GM03348 (cell line): Measurements from ENCODE around the gene MED12L.

Source experiments
- DNase-seq: peaks from one replicate; pipeline ENCODE4 v3.0.0; 2012; ENCODE audit warnings: low spot score

MED12L gene

DNA sequence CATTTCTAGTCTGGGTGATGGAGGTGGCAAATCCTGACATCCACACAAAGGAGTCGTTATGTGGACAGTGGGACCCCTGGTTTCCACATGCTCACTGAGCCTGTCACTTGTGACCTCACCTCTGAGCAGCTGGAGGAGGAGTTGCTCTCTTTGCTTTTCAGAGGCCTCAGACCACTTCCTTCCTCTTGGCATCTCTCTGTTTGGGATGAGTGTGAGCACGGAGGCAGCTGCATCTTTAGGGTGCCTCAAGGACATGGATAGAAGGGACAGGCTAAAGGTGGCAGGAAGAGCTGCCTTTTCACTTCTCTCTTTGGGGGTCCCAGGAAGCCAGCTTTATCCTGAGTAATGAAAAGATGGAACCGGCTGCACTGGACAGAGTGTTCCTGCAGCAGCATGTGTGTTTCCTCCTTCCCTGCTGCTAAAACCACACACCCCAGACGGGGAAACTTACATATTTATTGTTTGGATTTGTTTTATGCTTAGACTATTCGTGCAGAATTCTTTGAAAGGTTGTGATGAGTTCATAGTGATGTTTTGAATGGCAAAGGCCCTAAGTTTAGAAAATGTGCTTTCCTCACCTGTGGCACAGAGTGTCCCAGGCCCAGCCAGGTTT, 85.8 kb downstream of the MED12L start:
- DNase-seq, result no peak

GRCh38 chr3:151174351-151174750, 88.9 kb downstream of the MED12L start:
- DNase-seq, result no peak

GRCh38 chr3:151175952-151176351, 90.5 kb downstream of the MED12L start:
- no peak for DNase-seq

- DNase-seq, result no peak
Measured at GRCh38 chr3:151178208-151178845, 92.9 kb downstream of the MED12L start.

DNA sequence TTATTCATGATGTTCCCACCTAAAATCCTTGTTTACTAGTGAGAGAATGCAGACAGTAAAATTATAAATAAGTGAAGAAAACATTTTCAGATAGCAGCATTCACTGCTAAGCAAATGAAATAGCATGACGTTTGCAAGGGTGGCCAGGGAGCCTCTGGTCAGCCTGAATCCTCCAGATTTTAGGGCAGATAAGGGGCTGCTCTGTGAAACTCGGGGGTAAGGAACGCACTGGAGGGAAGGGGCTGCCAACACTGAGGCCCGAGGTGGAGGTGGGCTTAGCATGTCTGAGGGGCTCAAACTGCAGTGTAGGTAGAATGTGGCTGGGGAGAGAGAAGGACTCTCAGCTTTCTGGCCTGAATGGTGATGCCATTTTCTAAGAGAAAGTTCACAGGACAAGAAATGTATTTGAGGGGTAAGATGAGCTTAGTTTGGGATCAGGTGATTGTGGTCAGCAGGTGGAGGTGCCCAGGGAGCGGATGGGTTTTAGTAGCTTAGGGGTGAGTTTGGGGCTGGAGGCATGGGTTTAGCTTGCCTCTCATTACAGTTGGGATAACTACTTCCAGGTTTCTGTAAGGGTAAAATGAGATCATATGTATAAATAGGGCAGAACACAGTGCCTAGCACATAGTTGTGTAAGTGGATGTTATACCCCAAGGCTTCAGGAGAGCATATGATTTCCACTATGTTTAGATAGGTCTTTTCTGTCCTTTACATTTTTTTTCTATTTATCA, 97.0 kb downstream of the MED12L start:
- DNase-seq, result no peak

- no peak for DNase-seq
Measured at GRCh38 chr3:151183265-151183671, 97.8 kb downstream of the MED12L start.

GRCh38 chr3:151191095-151191494, 105.6 kb downstream of the MED12L start:
- no peak for DNase-seq

DNA sequence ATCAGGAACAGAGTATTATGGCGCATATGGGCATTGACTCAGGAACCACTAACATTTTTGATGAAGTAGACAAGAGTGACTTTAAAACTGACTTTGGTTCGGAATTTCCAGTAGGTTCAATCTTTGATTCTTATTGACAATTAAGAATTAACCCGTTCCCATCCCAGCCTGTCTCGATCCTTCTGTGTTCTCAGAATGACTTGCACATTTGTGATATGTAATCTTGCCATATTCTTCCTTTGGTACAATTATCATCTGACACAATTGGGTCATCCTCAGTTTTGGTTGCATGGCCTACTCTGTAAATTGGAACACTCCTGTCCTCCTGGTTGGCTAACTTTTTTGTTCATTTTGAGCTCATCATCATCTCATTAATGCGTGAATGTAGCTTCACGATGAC, 107.1 kb downstream of the MED12L start:
- DNase-seq, result no peak

DNA sequence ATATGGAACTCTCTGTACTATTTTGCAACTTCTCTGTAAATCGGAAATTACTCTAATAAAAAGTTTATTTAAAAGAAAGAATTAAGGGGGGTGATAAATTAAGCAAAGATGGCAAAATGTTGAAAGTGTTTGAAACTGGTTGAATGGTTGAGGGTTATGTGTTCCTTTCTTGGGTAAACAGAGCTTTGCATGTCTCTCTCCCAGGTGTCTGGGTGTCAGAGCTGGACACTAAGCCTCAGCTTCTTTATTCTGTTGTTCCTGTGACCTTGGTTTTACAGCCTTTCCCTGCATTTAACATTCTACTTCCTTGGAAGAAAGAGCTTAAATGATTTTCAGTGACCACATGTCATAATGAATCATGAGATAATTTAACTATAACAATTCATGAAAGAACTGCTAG, 110.4 kb downstream of the MED12L start:
- no peak for DNase-seq

DNA sequence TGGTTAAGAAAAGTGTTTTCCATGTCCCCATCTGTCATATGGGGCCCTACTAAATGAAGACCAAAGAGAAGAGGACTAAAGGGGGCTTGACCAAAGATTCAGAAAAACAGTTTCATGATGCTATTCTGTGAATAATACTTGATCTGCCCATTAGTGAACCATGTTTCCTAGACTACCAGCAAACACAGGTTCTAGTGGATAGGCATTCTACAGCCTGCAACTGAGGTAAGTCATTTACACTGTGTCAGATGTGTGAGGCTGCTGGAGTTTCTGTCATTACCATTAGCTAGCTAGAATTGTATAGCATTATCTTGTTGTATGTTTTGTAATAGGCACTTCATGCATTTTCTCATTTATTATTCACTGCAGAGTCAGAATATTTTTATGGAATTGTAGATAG, 111.0 kb downstream of the MED12L start:
- DNase-seq, result no peak

- DNase-seq, result no peak
Measured at GRCh38 chr3:151197228-151197627, 111.8 kb downstream of the MED12L start.

DNA sequence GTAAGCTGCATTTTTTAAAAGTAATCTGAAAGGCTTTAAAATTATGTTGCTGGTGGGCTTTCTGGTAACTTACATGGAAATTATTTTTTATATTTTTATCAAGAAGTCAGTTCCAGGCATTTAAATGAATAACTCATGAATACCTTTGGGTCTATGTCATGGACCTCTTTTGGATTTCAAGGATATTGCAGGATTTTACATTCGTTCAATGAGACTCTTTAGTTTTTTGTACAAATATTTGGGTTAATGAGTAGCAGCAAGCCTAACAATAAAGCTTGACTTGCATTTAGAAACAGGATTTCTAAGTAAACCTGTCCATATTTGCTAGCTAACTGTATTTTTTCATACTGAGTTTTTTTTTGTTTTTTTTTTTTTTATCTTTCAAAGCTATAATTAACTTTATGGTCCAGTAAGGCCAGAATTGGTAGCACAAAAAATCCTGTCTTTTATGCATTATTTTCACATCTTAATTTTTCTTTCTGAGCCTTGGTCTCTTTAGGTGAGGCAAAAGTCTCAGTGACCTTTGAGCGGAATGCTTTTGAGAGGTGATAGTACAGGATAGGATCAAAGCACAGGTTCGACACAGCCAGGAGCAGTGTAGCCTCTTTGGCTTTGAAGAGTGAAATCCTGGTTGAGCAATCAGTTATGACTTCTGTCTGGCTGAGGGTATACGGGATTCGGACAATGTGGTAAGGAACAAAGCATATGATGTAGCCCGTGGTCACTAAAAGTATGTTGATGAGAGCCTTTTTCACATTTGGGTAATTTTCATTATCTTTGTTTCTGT, 112.7 kb downstream of the MED12L start:
- peak; percentile 37 for DNase-seq

DNA sequence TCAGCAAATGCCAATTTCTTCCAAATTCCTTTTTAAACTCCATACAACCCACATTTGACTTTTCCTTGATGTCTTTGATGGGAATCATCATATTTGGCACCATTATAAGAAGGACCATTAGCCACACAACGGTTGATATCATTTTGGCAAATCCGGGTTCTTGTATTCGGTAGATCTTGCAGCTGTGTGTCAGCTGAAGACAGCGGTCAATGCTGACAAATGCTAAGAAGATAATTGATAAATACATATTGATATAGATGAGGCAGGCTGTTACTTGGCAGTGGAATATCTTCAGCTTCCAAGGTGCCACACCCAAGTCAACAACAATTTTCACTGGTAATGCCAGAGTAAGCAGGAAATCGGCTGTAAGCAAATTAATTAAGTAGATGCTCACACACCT, 113.4 kb downstream of the MED12L start:
- DNase-seq, result no peak

DNA sequence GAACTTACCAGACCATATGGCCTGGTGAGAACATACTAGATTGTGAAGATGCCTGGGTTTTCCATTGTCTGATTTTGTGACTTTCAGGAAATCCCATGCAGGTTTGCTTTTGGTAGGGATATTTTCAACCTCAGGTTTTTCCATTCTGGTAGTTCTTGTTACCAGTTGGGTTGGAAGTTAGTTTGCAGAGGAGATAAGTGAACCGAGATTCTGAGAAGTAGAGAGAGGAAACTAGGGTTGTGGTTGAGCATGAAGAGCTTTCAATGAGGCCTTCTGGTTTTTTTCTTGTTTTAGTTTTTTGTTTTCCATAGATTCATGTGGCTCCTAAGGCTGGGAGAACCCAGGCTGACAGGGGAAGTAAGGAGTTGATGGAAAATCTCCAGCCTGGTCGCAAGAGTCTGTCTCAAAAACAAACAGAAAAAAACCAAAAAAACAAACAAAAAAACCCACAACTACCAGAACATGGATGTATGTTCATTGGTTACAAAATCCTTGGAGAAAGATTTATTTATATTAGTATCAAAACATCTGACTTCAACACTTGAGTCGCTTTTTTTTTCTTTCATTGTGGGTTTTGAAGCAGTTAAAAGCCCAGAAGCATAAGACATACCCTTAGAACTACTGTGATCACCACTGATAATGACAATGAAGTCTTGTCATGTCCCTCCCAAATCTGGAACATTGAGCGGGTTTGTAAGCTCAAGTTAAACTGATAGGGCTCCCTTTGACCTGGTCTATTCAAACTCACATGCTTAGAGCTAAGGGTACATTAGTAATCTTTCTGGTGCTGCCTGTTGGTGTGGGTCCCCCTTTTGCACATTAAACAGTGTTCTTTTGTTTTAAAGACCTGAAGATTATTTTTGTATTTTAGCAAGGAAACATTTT, 114.3 kb downstream of the MED12L start:
- no peak for DNase-seq

DNA sequence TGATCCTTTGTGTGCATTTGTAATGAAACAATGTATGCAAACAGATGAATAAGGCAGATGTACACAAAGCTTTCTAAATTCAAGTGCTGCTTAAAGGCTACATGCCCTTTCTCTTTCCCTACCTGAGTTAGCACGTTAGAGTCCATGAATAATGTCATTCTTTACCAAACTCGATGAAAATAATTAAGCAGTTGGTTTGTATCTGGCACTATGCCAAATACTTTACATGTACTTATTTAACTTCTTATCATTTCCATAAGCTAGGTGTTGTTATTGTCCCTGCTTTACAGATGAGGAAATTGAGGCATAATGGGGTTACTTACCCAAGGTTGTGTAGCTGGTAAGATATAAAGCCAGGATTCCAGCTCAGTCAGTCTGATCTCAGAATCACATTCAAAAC, 115.1 kb downstream of the MED12L start:
- no peak for DNase-seq

GRCh38 chr3:151201051-151201730, 115.7 kb downstream of the MED12L start:
- no peak for DNase-seq

GRCh38 chr3:151203051-151203420, 117.6 kb downstream of the MED12L start, which contains the start of gene GPR171:
TSS of gene GPR171 (minus strand) at chr3:151203216. CDS start at chr3:151199386, 3,830 bp downstream.
- no peak for DNase-seq

- no peak for DNase-seq
Measured at GRCh38 chr3:151204530-151205402, 119.3 kb downstream of the MED12L start.

DNA sequence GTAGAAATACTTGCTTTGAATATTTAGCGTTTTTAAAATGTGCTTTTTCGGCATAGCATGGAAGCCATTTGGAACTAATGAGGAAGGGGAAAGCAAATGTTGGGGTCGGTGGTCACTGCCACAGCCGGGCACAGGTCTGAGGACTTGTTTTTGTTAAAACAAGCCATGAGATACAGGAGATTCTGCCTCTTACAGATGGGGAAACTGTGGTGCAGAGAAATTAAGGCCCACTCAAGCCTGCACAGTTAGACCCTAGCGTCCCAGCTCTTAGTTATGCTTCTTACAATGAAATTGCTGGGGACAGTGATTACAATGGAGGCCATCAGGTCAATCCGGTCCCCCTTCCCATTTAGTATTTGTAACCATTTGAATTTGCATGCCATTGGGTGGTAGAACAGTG, 120.0 kb downstream of the MED12L start:
- DNase-seq, result no peak

DNA sequence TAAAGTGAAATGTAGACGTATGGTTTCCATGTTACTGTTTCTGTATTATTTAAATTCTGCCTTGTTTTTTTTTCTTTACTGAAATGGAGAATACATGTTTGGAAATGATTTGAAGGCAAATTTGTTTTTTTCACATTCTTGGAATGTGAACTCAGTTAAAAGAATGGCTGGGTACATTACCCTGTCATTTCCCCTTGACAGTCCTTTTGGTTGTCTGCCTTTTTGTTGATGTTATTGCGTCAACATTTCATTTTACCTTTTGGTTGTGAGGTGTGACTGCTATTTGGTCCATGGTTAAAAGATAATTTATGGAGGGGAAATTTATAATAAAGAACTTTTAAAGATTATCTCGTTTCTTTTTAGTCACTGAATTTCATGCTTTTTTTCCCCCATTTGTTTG, 120.7 kb downstream of the MED12L start:
- no peak for DNase-seq
